22Rv1 (cell line): Measurements from ENCODE around the gene CCDC102B.

ENCODE experiments used
- CTCF ChIP-seq: fragments of 450-650 bp; IDR thresholded peaks from 2 replicates; pipeline ENCODE4 v1.5.1; 2017; ENCODE audit warnings: mild to moderate bottlenecking
- ZFX ChIP-seq: fragments of 450-650 bp; IDR thresholded peaks from 2 replicates; pipeline ENCODE4 v1.6.1; 2017; ENCODE audit warnings: antibody characterized with exemption, borderline replicate concordance

GRCh38 chr18:69044215-69044614 is 246.3 kb downstream of the CCDC102B start:
- TF ChIP-seq CTCF, result no peak
- no peak for TF ChIP-seq ZFX
